Adrenal gland (tissue), 12 donors: ENCODE data around the gene NKPD1. TPM values are rescaled to one million over a fixed set of nuclear protein-coding genes. Genes with fewer than 3 reads are reported as not detected.

Experiments
- DNase-seq, 7 donors: peaks; one replicate each; pipeline ENCODE4 v3.0.0-alpha.2; 2019 to 2020
- H3K27ac ChIP-seq, 5 donors: fragments of 200-600 bp; sonication (generic) in 4 of 5; 1 replicate in 3 of 5; 2 replicates in 2 of 5; pipeline versions ENCODE4 v1.5.1 to v1.8.0; 2016 to 2020; ENCODE audit warnings: mild to moderate bottlenecking in 1 of 5
- H3K27me3 ChIP-seq: fragments of 200-600 bp; 2 replicates; pipeline ENCODE4 v1.8.0; 2021
- H3K36me3 ChIP-seq, 2 donors: fragments of 200-600 bp; replicated peaks in 1 of 2; 1 replicate in 1 of 2; 2 replicates in 1 of 2; pipeline versions ENCODE4 v1.5.1 to v1.8.0; 2018 to 2022
- H3K4me1 ChIP-seq, 2 donors: fragments of 200-600 bp; replicated peaks in 1 of 2; 1 replicate in 1 of 2; 2 replicates in 1 of 2; pipeline versions ENCODE4 v1.5.1 to v1.8.0; 2018 to 2021
- H3K4me3 ChIP-seq, 4 donors: fragments of 200-600 bp; sonication (generic) in 3 of 4; one replicate each; pipeline ENCODE4 v1.5.1; 2016 to 2018
- H3K9me3 ChIP-seq, 3 donors: fragments of 200-600 bp; sonication (generic) in 1 of 3; replicated peaks in 1 of 3; 1 replicate in 2 of 3; 2 replicates in 1 of 3; pipeline versions ENCODE4 v1.5.1 to v1.8.0; 2016 to 2021
- POLR2A ChIP-seq, 2 donors: fragments of 450-650 bp; IDR thresholded peaks; one replicate each; pipeline ENCODE4 v1.6.1; 2017; ENCODE audit warnings: antibody characterized with exemption in 2 of 2, mild to moderate bottlenecking in 2 of 2, moderate library complexity in 1 of 2
- WGBS, 4 donors: extraction: QIAGEN DNeasy Blood & Tissue Kit in 2 of 4; methylation state at CpG; one replicate each; pipeline versions ENCODE4 v1.1.5 to v1.1.7; 2013 to 2017; 5-methylcytosine and 5-hydroxymethylcytosine counted together
- intact Hi-C, 2 donors: fragments of 100-400 bp; cut with DNase I; formaldehyde crosslinking; loops; one replicate each; pipeline versions ENCODE4 v1.14.1 to v1.15.0; 2022 to 2023
- polyA plus RNA-seq, 3 donors: library from polyadenylated mRNA; stranded (reverse); fragments of 200-250 nt in 2 of 3; fragments of 350-450 nt in 1 of 3; fragmentation: Illumina TruSeq in 1 of 3; extraction: RNeasy Lipid Tissue Mini Kit (QIAGEN cat#74804) in 1 of 3; gene quantifications; one replicate each; pipeline ENCODE4 v1.2.3, GENCODE V29; 2013 to 2014
- total RNA-seq, 9 donors: library from RNA; depleted of rRNA in 4 of 9; stranded (reverse); fragments of >200 nt in 4 of 9; fragments of 120-200 nt in 1 of 9; fragmentation: NEBNext Ultra II Directional in 1 of 9; extraction: Animal tissue kit (Norgen Biotek cat#: 25700) in 1 of 9; gene quantifications; one replicate each; pipeline versions ENCODE4 v1.1.0 to v1.2.4, GENCODE V29; 2013 to 2023
- TF ChIP-seq, protein P1 (sequence below), 6 experiments: fragments of 450-650 bp in 4 of 6; fragments of 200-600 bp in 2 of 6; sonication (generic) in 1 of 6; IDR thresholded peaks; 1 replicate in 5 of 6; 2 replicates in 1 of 6; pipeline versions ENCODE4 v1.5.1 to v1.8.0; 2016 to 2021; ENCODE audit warnings: antibody characterized with exemption in 6 of 6, mild to moderate bottlenecking in 2 of 6, moderate library complexity in 1 of 6
- donor health status: healthy with polysubstance abuse.
- donor health status: Bipolar disorder and iron deficiency.
- donor health status: DM: yes; HTN: yes; CAD: no.
- donor health status: DM: no; HTN: no; CAD: no.
- donor health status: DM: no; HTN: no; CAD: no.
- donor health status: DM: yes; HTN: yes; CAD: no.

NKPD1 gene
- total and polyA plus RNA-seq, 12 donors = 0.06 to 1.1 (median 0.25) TPM; not detected in 2

DNA sequence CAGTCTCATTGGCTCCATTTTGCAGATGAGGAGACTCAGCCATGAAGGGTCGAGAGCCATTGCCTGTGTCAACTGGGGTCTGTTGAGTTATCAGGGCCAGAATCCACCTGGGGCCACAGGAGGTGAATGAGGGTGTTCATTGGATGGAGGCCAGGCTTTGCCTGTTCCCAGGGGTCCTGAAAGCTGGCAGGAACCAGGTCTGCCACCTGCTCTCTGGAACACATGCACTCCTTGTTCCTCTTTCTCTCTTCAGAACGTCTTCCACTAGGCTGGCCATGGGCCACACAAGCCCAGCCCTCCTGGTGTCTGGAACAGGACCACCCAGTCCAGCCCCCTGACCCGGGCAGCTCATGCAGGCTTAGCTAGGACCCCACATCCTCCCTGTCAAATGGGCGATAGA, 46.7 kb downstream of the NKPD1 start:
- DNase-seq = no peak
- no peaks in the 10 kb centered on the region for H3K9me3 ChIP-seq
- intact Hi-C loops = no loop called here

DNA sequence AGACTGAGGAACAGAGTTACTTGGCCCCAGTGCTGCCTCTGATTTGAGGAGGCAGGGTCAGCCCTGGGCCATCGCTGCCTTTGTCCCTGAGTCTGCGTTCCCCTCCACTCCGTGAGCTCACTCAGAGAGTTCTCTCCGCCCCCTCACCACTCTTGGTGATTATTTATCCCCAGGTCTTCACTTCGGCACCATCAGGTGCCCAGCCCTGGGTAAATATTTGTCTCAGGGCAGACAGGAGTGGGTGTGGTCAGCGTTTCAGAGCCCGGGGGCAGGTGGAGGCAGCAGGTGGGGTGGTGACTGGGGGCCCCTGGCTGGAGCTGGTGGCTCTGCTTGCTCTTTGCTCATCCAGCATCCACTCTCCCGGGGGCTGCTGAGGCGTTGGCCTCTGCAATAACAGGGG, 47.2 kb downstream of the NKPD1 start:
- H3K36me3 ChIP-seq = no peaks in the 10 kb centered on the region
- H3K27me3 ChIP-seq = no peaks in the 10 kb centered on the region
- no peak for TF ChIP-seq POLR2A (IDR thresholded peaks at IDR 0.05)
- TF ChIP-seq, protein P1, sequence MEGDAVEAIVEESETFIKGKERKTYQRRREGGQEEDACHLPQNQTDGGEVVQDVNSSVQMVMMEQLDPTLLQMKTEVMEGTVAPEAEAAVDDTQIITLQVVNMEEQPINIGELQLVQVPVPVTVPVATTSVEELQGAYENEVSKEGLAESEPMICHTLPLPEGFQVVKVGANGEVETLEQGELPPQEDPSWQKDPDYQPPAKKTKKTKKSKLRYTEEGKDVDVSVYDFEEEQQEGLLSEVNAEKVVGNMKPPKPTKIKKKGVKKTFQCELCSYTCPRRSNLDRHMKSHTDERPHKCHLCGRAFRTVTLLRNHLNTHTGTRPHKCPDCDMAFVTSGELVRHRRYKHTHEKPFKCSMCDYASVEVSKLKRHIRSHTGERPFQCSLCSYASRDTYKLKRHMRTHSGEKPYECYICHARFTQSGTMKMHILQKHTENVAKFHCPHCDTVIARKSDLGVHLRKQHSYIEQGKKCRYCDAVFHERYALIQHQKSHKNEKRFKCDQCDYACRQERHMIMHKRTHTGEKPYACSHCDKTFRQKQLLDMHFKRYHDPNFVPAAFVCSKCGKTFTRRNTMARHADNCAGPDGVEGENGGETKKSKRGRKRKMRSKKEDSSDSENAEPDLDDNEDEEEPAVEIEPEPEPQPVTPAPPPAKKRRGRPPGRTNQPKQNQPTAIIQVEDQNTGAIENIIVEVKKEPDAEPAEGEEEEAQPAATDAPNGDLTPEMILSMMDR (IDR thresholded peaks at IDR 0.05) = no peak
- H3K4me3 ChIP-seq = no peak overlapping the region
- H3K9me3 ChIP-seq = no peaks in the 10 kb centered on the region
- peaks cover 15 to 34% of the 10 kb centered on the region in 2 donors for H3K4me1 ChIP-seq
- no peak overlapping the region for H3K27ac ChIP-seq
- intact Hi-C loops = no loop called here
- WGBS, 4 donors = 47 to 81% (median 70%) methylated on average over 7 to 9 of the region's 9 CpGs
- no peak for DNase-seq

More for the DNA sequence above, 46.7 kb downstream of the NKPD1 start:
- Histone ChIP-seq H3K4me3 (no peak overlapping the region), H3K27ac (no peak overlapping the region), H3K27me3 (no peaks in the 10 kb centered on the region), H3K4me1 (peaks cover 18 to 39% of the 10 kb centered on the region in 2 donors), H3K36me3 (no peaks in the 10 kb centered on the region)
- TF ChIP-seq, protein P1 (IDR thresholded peaks at IDR 0.05) = no peak
- TF ChIP-seq POLR2A (IDR thresholded peaks at IDR 0.05) = no peak
- WGBS, 4 donors = 78 to 93% (median 81%) methylated on average over 4 of the region's 4 CpGs

DNA sequence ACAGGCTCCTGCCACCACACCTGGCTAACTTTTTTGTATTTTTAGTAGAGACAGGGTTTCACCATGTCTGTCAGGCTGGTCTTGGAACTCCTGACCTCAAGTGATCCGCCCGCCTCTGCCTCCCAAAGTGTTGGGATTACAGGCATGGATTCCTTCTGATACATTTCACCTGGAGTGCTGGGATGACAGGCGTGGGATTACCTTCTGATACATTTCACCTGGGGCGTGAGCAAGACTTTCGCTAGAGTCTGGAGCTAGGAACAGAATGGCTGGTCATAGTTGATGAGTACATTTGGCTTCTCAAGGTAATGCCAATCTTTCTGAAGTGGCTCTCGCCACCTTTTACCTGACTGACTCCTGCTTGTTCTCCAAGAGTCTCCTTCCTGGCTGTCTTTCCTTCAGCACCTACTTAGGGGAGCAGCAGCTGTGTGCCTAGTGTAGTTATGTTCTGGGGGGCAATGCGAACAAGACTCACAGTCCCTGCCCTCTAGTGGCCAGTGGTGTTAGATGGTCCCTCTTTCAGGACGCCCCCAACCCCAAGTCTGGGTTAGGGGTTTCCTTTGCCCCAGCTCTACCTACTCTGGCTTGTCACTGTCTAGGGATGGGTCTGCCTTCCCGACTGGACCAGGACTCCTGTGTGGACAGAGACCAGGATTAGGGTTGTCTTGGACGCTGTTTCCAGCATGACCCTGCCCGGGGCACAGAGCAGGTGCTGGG, 48.5 kb downstream of the NKPD1 start:
- whole genome bisulfite sequencing, 4 donors = 90 to 96% (median 93%) methylated on average over 10 to 11 of the region's 11 CpGs
- no peaks in the 10 kb centered on the region for H3K27me3 ChIP-seq

More for the DNA sequence above, 48.5 kb downstream of the NKPD1 start:
- no peak for TF ChIP-seq POLR2A (IDR thresholded peaks at IDR 0.05)
- TF ChIP-seq, protein P1 (IDR thresholded peaks at IDR 0.05) = no peak
- intact Hi-C loops = no loop called here
- DNase-seq = no peak
- Histone ChIP-seq H3K27ac (no peak overlapping the region), H3K9me3 (no peaks in the 10 kb centered on the region), H3K36me3 (no peaks in the 10 kb centered on the region), H3K4me1 (peaks cover 2 to 30% of the 10 kb centered on the region in 2 donors), H3K4me3 (no peak overlapping the region)

Other genes starting within 250 kb of the NKPD1 start
- gene APOC1, start 246.4 kb downstream of the NKPD1 start, total RNA-seq = 1,000 to 10,000 TPM; 1,263 to 3,854 (median 2,137) TPM
- 1,000 to 10,000 TPM in 2 of 3 donors, 100 to 1,000 TPM in 1; 583 to 2,292 (median 2,067) TPM for gene APOC1, start 246.4 kb downstream of the NKPD1 start, polyA plus RNA-seq
- gene APOC4, start 218.7 kb downstream of the NKPD1 start, total RNA-seq = 1 to 10 TPM in 3 of 9 donors, under 1 TPM in 2, not detected in 4; 0.83 to 4.5 (median 1.3) TPM
- gene APOC4, start 218.7 kb downstream of the NKPD1 start, polyA plus RNA-seq = 1 to 10 TPM in 1 of 3 donors, under 1 TPM in 1, not detected in 1; 0.67 to 2.4 TPM
- 10 to 100 TPM in 2 of 9 donors, 1 to 10 TPM in 6, not detected in 1; 1.3 to 16.9 (median 4.7) TPM for gene APOC2, start 214.9 kb downstream of the NKPD1 start, total RNA-seq
- 10 to 100 TPM in 2 of 3 donors, 1 to 10 TPM in 1; 5.4 to 68.1 (median 14.2) TPM for gene APOC2, start 214.9 kb downstream of the NKPD1 start, polyA plus RNA-seq
- 100 to 1,000 TPM in 8 of 9 donors, 10 to 100 TPM in 1; 67.8 to 293 (median 254) TPM for gene CLPTM1, start 205.6 kb downstream of the NKPD1 start, total RNA-seq
- gene CLPTM1, start 205.6 kb downstream of the NKPD1 start, polyA plus RNA-seq = 100 to 1,000 TPM; 220 to 306 (median 233) TPM
- 10 to 100 TPM in 7 of 9 donors, 1 to 10 TPM in 2; 2.0 to 39.1 (median 11.6) TPM for gene RELB, start 159.5 kb downstream of the NKPD1 start, total RNA-seq
- 10 to 100 TPM in 2 of 3 donors, 1 to 10 TPM in 1; 3.9 to 17.7 (median 12.4) TPM for gene RELB, start 159.5 kb downstream of the NKPD1 start, polyA plus RNA-seq
- gene CLASRP, start 121.9 kb downstream of the NKPD1 start, total RNA-seq = 100 to 1,000 TPM in 1 of 9 donors, 10 to 100 TPM in 8; 19.8 to 137 (median 53.7) TPM
- gene CLASRP, start 121.9 kb downstream of the NKPD1 start, polyA plus RNA-seq = 100 to 1,000 TPM in 2 of 3 donors, 10 to 100 TPM in 1; 39.8 to 730 (median 246) TPM
- gene ZNF296, start 84.5 kb downstream of the NKPD1 start, total RNA-seq = 1 to 10 TPM in 2 of 9 donors, under 1 TPM in 6, not detected in 1; 0.06 to 1.3 (median 0.68) TPM
- 10 to 100 TPM in 1 of 3 donors, 1 to 10 TPM in 1, not detected in 1; 2.5 to 13.2 TPM for gene ZNF296, start 84.5 kb downstream of the NKPD1 start, polyA plus RNA-seq
- gene GEMIN7, start 81.7 kb downstream of the NKPD1 start, total RNA-seq = 10 to 100 TPM in 7 of 9 donors, 1 to 10 TPM in 2; 4.0 to 24.9 (median 14.6) TPM
- gene GEMIN7, start 81.7 kb downstream of the NKPD1 start, polyA plus RNA-seq = 10 to 100 TPM; 11.3 to 29.0 (median 23.9) TPM
- 10 to 100 TPM; 24.3 to 86.7 (median 53.1) TPM for gene PPP1R37, start 67.8 kb downstream of the NKPD1 start, total RNA-seq
- 100 to 1,000 TPM in 1 of 3 donors, 10 to 100 TPM in 2; 16.4 to 244 (median 45.4) TPM for gene PPP1R37, start 67.8 kb downstream of the NKPD1 start, polyA plus RNA-seq
- gene TRAPPC6A, start 17.3 kb upstream of the NKPD1 start, total RNA-seq = 10 to 100 TPM; 24.6 to 71.4 (median 36.7) TPM
- 10 to 100 TPM in 2 of 3 donors, 1 to 10 TPM in 1; 5.1 to 41.7 (median 34.3) TPM for gene TRAPPC6A, start 17.3 kb upstream of the NKPD1 start, polyA plus RNA-seq
- 10 to 100 TPM in 8 of 9 donors, 1 to 10 TPM in 1; 2.8 to 25.5 (median 18.4) TPM for gene BLOC1S3, start 17.8 kb upstream of the NKPD1 start, total RNA-seq
- gene BLOC1S3, start 17.8 kb upstream of the NKPD1 start, polyA plus RNA-seq = 10 to 100 TPM in 1 of 3 donors, 1 to 10 TPM in 2; 3.9 to 11.9 (median 4.1) TPM
- 10 to 100 TPM in 8 of 9 donors, 1 to 10 TPM in 1; 3.3 to 26.4 (median 16.4) TPM for gene EXOC3L2, start 84.4 kb upstream of the NKPD1 start, total RNA-seq
- gene EXOC3L2, start 84.4 kb upstream of the NKPD1 start, polyA plus RNA-seq = 10 to 100 TPM in 2 of 3 donors, 1 to 10 TPM in 1; 2.1 to 24.6 (median 10.9) TPM
- gene MARK4, start 90.3 kb upstream of the NKPD1 start, total RNA-seq = 10 to 100 TPM in 8 of 9 donors, 1 to 10 TPM in 1; 5.6 to 41.9 (median 26.3) TPM
- gene MARK4, start 90.3 kb upstream of the NKPD1 start, polyA plus RNA-seq = 10 to 100 TPM; 19.1 to 53.3 (median 28.8) TPM
- 10 to 100 TPM in 1 of 9 donors, 1 to 10 TPM in 1, under 1 TPM in 2, not detected in 5; 0.33 to 51.3 (median 0.84) TPM for gene CKM, start 161.9 kb upstream of the NKPD1 start, total RNA-seq
- gene CKM, start 161.9 kb upstream of the NKPD1 start, polyA plus RNA-seq = 1 to 10 TPM in 2 of 3 donors, not detected in 1; 1.5 to 2.7 TPM
- under 1 TPM in 3 of 9 donors, not detected in 6; 0.17 to 0.30 (median 0.28) TPM for gene KLC3, start 179.8 kb upstream of the NKPD1 start, total RNA-seq
- gene KLC3, start 179.8 kb upstream of the NKPD1 start, polyA plus RNA-seq = under 1 TPM in 2 of 3 donors, not detected in 1; 0.16 to 0.17 TPM
- gene ERCC2, start 209.6 kb upstream of the NKPD1 start, total RNA-seq = 10 to 100 TPM; 10.1 to 31.9 (median 26.6) TPM
- 10 to 100 TPM; 19.6 to 53.3 (median 31.3) TPM for gene ERCC2, start 209.6 kb upstream of the NKPD1 start, polyA plus RNA-seq
- gene PPP1R13L, start 244.1 kb upstream of the NKPD1 start, total RNA-seq = 10 to 100 TPM in 8 of 9 donors, 1 to 10 TPM in 1; 1.7 to 55.7 (median 35.2) TPM
- gene PPP1R13L, start 244.1 kb upstream of the NKPD1 start, polyA plus RNA-seq = 10 to 100 TPM; 11.9 to 95.2 (median 35.2) TPM
- 1 to 10 TPM; 3.6 to 9.2 (median 6.6) TPM for gene POLR1G, start 245.7 kb upstream of the NKPD1 start, total RNA-seq
- 10 to 100 TPM in 1 of 3 donors, 1 to 10 TPM in 2; 3.1 to 11.3 (median 9.5) TPM for gene POLR1G, start 245.7 kb upstream of the NKPD1 start, polyA plus RNA-seq